ENCODE measurements around the gene PRKCZ. TPM values are rescaled to one million over a fixed set of nuclear protein-coding genes. Genes with fewer than 3 reads are reported as not detected.

Gene PRKCZ
- total RNA-seq, 1 experiment from 2014 or later, result 45.9 TPM

- ChIA-PET CTCF (no interaction called here), POLR2A (no interaction called here)
- peaks cover 6% of the 10 kb centered on the region for H3K9me3 Mint-ChIP-seq (ENCODE audit: unreplicated experiment)
- no peaks in the 10 kb centered on the region; the same call in 1 of the 2 replicates for H3K9me3 ChIP-seq
- no peaks in the 10 kb centered on the region for H3K27me3 ChIP-seq (replicated peaks; ENCODE audit: control insufficient read depth, insufficient read depth, low read length)
- no peak overlapping the region for H3K4me3 ChIP-seq (ENCODE audit: low read depth, low read length)
- H3K36me3 ChIP-seq (ENCODE audit: control insufficient read depth, insufficient read depth, low read length), result peaks cover 2% of the 10 kb centered on the region; the same call in 1 of the 2 replicates
- BruUV-seq (replicated peaks), result no TSS peak
- H3K36me3 Mint-ChIP-seq (ENCODE audit: insufficient read depth, unreplicated experiment), result peaks cover 12% of the 10 kb centered on the region
- no peaks in the 10 kb centered on the region for H3K27me3 Mint-ChIP-seq (ENCODE audit: insufficient read depth, unreplicated experiment)
- no peak overlapping the region for H3K27ac Mint-ChIP-seq (ENCODE audit: unreplicated experiment)
- intact Hi-C loops (cut with micrococcal nuclease; ENCODE audit: unreplicated experiment), result no loop called here
- H3K4me1 ChIP-seq, result no peaks in the 10 kb centered on the region
- no peak for DNase-seq
- TF ChIP-seq CTCF (IDR thresholded peaks at IDR 0.05; ENCODE audit: insufficient read depth in 1 of 2, low read depth in 1 of 2, low read length in 1 of 2, severe bottlenecking in 1 of 2, unreplicated experiment in 1 of 2), result no peak
- H3K4me3 Mint-ChIP-seq (ENCODE audit: unreplicated experiment), result no peak overlapping the region
- no peaks in the 10 kb centered on the region for H3K4me1 Mint-ChIP-seq (ENCODE audit: low read depth, unreplicated experiment)
Observed at GRCh38 chr1:2102753-2103152, 52.5 kb downstream of the PRKCZ start.

GRCh38 chr1:2103266-2103900 lies 53.2 kb downstream of the PRKCZ start:
- no peak for DNase-seq
- no peak for TF ChIP-seq CTCF (IDR thresholded peaks at IDR 0.05; ENCODE audit: insufficient read depth in 1 of 2, low read depth in 1 of 2, low read length in 1 of 2, severe bottlenecking in 1 of 2, unreplicated experiment in 1 of 2)
- no peak overlapping the region for H3K4me3 ChIP-seq (ENCODE audit: low read depth, low read length)
- BruUV-seq (replicated peaks), result no TSS peak
- H3K9me3 ChIP-seq, result no peaks in the 10 kb centered on the region
- intact Hi-C loops (cut with micrococcal nuclease; ENCODE audit: unreplicated experiment), result no loop called here
- Mint-ChIP-seq H3K4me1 (ENCODE audit: low read depth, unreplicated experiment) (no peaks in the 10 kb centered on the region), H3K9me3 (ENCODE audit: unreplicated experiment) (no peaks in the 10 kb centered on the region), H3K27ac (ENCODE audit: unreplicated experiment) (no peak overlapping the region), H3K4me3 (ENCODE audit: unreplicated experiment) (no peak overlapping the region), H3K27me3 (ENCODE audit: insufficient read depth, unreplicated experiment) (no peaks in the 10 kb centered on the region), H3K36me3 (ENCODE audit: insufficient read depth, unreplicated experiment) (peaks cover 9% of the 10 kb centered on the region)
- no peaks in the 10 kb centered on the region for H3K27me3 ChIP-seq (replicated peaks; ENCODE audit: control insufficient read depth, insufficient read depth, low read length)
- peaks cover 2% of the 10 kb centered on the region; the same call in 1 of the 2 replicates for H3K36me3 ChIP-seq (ENCODE audit: control insufficient read depth, insufficient read depth, low read length)
- ChIA-PET POLR2A (no interaction called here), CTCF (no interaction called here)
- no peaks in the 10 kb centered on the region for H3K4me1 ChIP-seq

GRCh38 chr1:2103901-2104590 lies 53.8 kb downstream of the PRKCZ start:
- no peaks in the 10 kb centered on the region for H3K27me3 Mint-ChIP-seq (ENCODE audit: insufficient read depth, unreplicated experiment)
- no peak for TF ChIP-seq CTCF (IDR thresholded peaks at IDR 0.05; ENCODE audit: insufficient read depth in 1 of 2, low read depth in 1 of 2, low read length in 1 of 2, severe bottlenecking in 1 of 2, unreplicated experiment in 1 of 2)
- ChIA-PET POLR2A (no interaction called here), CTCF (no interaction called here)
- H3K9me3 Mint-ChIP-seq (ENCODE audit: unreplicated experiment), result no peaks in the 10 kb centered on the region
- Histone ChIP-seq H3K9me3 (no peaks in the 10 kb centered on the region), H3K4me3 (ENCODE audit: low read depth, low read length) (no peak overlapping the region), H3K4me1 (no peaks in the 10 kb centered on the region), H3K27me3 (replicated peaks; ENCODE audit: control insufficient read depth, insufficient read depth, low read length) (no peaks in the 10 kb centered on the region), H3K36me3 (ENCODE audit: control insufficient read depth, insufficient read depth, low read length) (peaks cover 2% of the 10 kb centered on the region; the same call in 1 of the 2 replicates)
- H3K36me3 Mint-ChIP-seq (ENCODE audit: insufficient read depth, unreplicated experiment), result peaks cover 8% of the 10 kb centered on the region
- no TSS peak for BruUV-seq (replicated peaks)
- intact Hi-C loops (cut with micrococcal nuclease; ENCODE audit: unreplicated experiment), result no loop called here
- no peak for DNase-seq
- H3K27ac Mint-ChIP-seq (ENCODE audit: unreplicated experiment), result no peak overlapping the region
- H3K4me3 Mint-ChIP-seq (ENCODE audit: unreplicated experiment), result no peak overlapping the region
- H3K4me1 Mint-ChIP-seq (ENCODE audit: low read depth, unreplicated experiment), result no peaks in the 10 kb centered on the region
